ENCODE data around the gene PARVA.

Gene PARVA

DNA sequence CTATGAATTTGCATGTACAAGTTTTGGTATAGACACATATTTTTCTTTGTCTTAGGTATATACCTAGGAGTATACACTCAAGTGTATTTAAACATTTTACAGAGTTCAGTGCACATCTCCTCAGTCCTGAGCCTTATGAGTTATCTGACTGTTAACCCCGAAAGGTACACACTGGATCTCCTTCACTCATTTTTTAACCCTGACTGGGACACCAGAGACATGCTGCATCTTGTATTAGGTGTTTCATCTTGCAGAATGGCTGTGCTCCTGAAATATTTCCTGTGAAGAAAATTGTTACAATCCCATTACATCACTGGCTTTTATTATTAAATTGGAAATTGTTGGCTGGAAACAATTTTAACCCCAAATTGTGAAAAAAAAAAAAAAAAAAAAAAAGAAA, 15.3 kb downstream of the PARVA start:
- Histone ChIP-seq H3K4me3 (ENCODE audit: low read depth, low read length) (no peak overlapping the region), H3K27ac (ENCODE audit: low read depth, low read length) (no peak overlapping the region), H3K9ac (ENCODE audit: low read depth, low read length) (no peak overlapping the region), H3K27me3 (ENCODE audit: control insufficient read depth, insufficient read depth, low read length) (no peaks in the 10 kb centered on the region), H3K36me3 (ENCODE audit: control insufficient read depth, insufficient read depth, low read length) (no peaks in the 10 kb centered on the region), H3K4me1 (ENCODE audit: control insufficient read depth, insufficient read depth, low read length) (no peaks in the 10 kb centered on the region), H3K9me3 (ENCODE audit: control insufficient read depth, insufficient read depth, low read length) (peaks cover 19% of the 10 kb centered on the region)

DNA sequence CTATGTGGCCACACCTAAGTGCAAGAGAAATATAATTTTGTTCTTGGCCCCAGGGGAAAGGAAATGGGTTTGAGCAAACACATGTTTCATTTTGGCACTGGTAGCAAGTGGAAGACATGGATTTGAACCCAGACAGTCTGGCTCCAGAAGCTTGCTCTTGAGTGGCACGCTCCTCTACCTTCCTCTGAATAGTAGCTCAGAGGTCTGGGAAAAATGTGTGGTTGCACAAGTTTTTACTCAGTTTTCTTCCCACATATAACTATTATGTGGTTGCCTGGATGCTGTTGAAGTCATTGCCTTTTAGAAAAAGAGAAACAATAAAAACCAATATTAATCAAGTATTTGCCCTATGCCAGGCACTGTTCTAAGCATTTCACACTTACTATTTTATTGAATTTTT, 16.3 kb downstream of the PARVA start:
- Histone ChIP-seq H3K4me3 (ENCODE audit: low read depth, low read length) (no peak overlapping the region), H3K9me3 (ENCODE audit: control insufficient read depth, insufficient read depth, low read length) (peaks cover 19% of the 10 kb centered on the region), H3K4me1 (ENCODE audit: control insufficient read depth, insufficient read depth, low read length) (no peaks in the 10 kb centered on the region), H3K27ac (ENCODE audit: low read depth, low read length) (no peak overlapping the region), H3K36me3 (ENCODE audit: control insufficient read depth, insufficient read depth, low read length) (no peaks in the 10 kb centered on the region), H3K9ac (ENCODE audit: low read depth, low read length) (no peak overlapping the region), H3K27me3 (ENCODE audit: control insufficient read depth, insufficient read depth, low read length) (no peaks in the 10 kb centered on the region)

DNA sequence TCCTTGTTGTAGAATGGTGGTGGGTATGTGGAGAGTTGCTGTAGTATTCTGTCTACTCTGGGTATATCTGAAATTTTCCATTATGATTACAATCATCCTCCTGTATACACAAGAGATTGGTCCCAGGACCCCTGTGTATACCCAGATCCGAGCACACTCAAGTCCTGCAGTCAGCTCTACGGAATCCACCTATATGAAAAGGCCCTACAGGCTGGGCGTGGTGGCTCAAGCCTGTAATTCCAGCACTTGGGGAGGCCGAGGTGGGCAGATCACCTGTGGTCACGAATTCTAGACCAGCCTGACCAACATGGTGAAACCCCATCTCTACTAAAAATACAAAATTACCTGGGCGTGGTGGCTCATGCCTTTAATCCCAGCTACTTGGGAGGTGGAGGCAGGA, 17.2 kb downstream of the PARVA start:
- Histone ChIP-seq H3K9ac (ENCODE audit: low read depth, low read length) (no peak overlapping the region), H3K36me3 (ENCODE audit: control insufficient read depth, insufficient read depth, low read length) (no peaks in the 10 kb centered on the region), H3K4me3 (ENCODE audit: low read depth, low read length) (no peak overlapping the region), H3K27me3 (ENCODE audit: control insufficient read depth, insufficient read depth, low read length) (no peaks in the 10 kb centered on the region), H3K4me1 (ENCODE audit: control insufficient read depth, insufficient read depth, low read length) (no peaks in the 10 kb centered on the region), H3K27ac (ENCODE audit: low read depth, low read length) (no peak overlapping the region), H3K9me3 (ENCODE audit: control insufficient read depth, insufficient read depth, low read length) (peaks cover 19% of the 10 kb centered on the region)

DNA sequence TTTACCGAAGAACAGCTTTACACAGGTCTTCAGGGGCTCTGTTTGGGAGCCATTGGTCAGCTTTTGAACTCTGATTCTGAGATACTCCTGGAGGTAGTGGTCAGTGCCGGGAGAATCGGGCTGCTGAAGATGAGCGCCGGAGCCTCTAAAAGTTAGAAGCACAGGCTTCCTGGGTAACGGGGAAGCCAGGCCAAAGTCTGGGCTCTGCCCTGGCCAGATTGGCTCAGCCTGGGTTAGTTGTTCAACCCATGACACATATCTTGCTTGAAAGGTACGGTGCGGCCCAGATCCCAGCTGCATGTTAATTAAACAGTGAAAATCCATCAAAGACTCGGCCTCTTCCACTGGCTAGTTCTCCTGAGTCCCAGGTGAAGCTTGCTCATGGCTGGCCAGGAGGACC, 18.0 kb downstream of the PARVA start:
- no peak overlapping the region for H3K9ac ChIP-seq (ENCODE audit: low read depth, low read length)
- no peak overlapping the region for H3K27ac ChIP-seq (ENCODE audit: low read depth, low read length)
- H3K4me3 ChIP-seq (ENCODE audit: low read depth, low read length): no peak overlapping the region
- H3K9me3 ChIP-seq (ENCODE audit: control insufficient read depth, insufficient read depth, low read length): peaks cover 19% of the 10 kb centered on the region
- H3K4me1 ChIP-seq (ENCODE audit: control insufficient read depth, insufficient read depth, low read length): no peaks in the 10 kb centered on the region
- no peaks in the 10 kb centered on the region for H3K27me3 ChIP-seq (ENCODE audit: control insufficient read depth, insufficient read depth, low read length)
- no peaks in the 10 kb centered on the region for H3K36me3 ChIP-seq (ENCODE audit: control insufficient read depth, insufficient read depth, low read length)

GRCh38 chr11:12397931-12398334, 20.6 kb downstream of the PARVA start:
- peaks cover 19% of the 10 kb centered on the region for H3K9me3 ChIP-seq (ENCODE audit: control insufficient read depth, insufficient read depth, low read length)
- no peak overlapping the region for H3K4me3 ChIP-seq (ENCODE audit: low read depth, low read length)
- peaks cover 5% of the 10 kb centered on the region; the same call in 1 of the 2 replicates for H3K4me1 ChIP-seq (ENCODE audit: control insufficient read depth, insufficient read depth, low read length)
- no peak overlapping the region for H3K27ac ChIP-seq (ENCODE audit: low read depth, low read length)
- no peaks in the 10 kb centered on the region for H3K27me3 ChIP-seq (ENCODE audit: control insufficient read depth, insufficient read depth, low read length)
- no peaks in the 10 kb centered on the region for H3K36me3 ChIP-seq (ENCODE audit: control insufficient read depth, insufficient read depth, low read length)
- no peak overlapping the region for H3K9ac ChIP-seq (ENCODE audit: low read depth, low read length)

- Histone ChIP-seq H3K4me3 (ENCODE audit: low read depth, low read length) (no peak overlapping the region), H3K36me3 (ENCODE audit: control insufficient read depth, insufficient read depth, low read length) (no peaks in the 10 kb centered on the region), H3K27ac (ENCODE audit: low read depth, low read length) (no peak overlapping the region), H3K9me3 (ENCODE audit: control insufficient read depth, insufficient read depth, low read length) (peaks cover 16% of the 10 kb centered on the region), H3K9ac (ENCODE audit: low read depth, low read length) (no peak overlapping the region), H3K4me1 (ENCODE audit: control insufficient read depth, insufficient read depth, low read length) (peaks cover 9% of the 10 kb centered on the region), H3K27me3 (ENCODE audit: control insufficient read depth, insufficient read depth, low read length) (no peaks in the 10 kb centered on the region)
Measured at GRCh38 chr11:12399355-12399754, 22.0 kb downstream of the PARVA start.

DNA sequence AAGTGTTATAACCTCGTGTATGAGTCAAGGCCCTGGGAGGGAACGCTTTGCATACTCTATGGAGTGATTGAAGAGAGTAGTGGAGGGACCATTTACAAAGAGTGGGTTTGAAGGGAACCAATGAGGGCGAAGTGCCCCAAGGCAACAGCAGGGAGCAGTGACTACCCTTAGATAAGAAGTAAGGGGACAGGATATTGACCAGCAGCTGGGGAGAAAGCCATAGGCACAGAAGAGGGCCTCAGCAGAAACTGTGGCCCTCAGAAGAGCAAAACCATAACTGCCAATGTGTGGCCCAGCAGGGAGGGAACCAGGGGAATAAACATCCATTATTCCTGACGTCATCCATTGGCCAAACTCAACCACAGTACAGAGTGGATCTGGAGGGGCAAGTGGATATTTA, 24.7 kb downstream of the PARVA start:
- no peak overlapping the region for H3K4me3 ChIP-seq (ENCODE audit: low read depth, low read length)
- H3K36me3 ChIP-seq (ENCODE audit: control insufficient read depth, insufficient read depth, low read length): no peaks in the 10 kb centered on the region
- H3K27me3 ChIP-seq (ENCODE audit: control insufficient read depth, insufficient read depth, low read length): no peaks in the 10 kb centered on the region
- no peak overlapping the region for H3K9ac ChIP-seq (ENCODE audit: low read depth, low read length)
- H3K9me3 ChIP-seq (ENCODE audit: control insufficient read depth, insufficient read depth, low read length): no peaks in the 10 kb centered on the region
- H3K4me1 ChIP-seq (ENCODE audit: control insufficient read depth, insufficient read depth, low read length): peaks cover 9% of the 10 kb centered on the region
- H3K27ac ChIP-seq (ENCODE audit: low read depth, low read length): no peak overlapping the region

- peaks cover 9% of the 10 kb centered on the region for H3K4me1 ChIP-seq (ENCODE audit: control insufficient read depth, insufficient read depth, low read length)
- no peak overlapping the region for H3K27ac ChIP-seq (ENCODE audit: low read depth, low read length)
Measured at GRCh38 chr11:12402691-12403120, 25.3 kb downstream of the PARVA start.

DNA sequence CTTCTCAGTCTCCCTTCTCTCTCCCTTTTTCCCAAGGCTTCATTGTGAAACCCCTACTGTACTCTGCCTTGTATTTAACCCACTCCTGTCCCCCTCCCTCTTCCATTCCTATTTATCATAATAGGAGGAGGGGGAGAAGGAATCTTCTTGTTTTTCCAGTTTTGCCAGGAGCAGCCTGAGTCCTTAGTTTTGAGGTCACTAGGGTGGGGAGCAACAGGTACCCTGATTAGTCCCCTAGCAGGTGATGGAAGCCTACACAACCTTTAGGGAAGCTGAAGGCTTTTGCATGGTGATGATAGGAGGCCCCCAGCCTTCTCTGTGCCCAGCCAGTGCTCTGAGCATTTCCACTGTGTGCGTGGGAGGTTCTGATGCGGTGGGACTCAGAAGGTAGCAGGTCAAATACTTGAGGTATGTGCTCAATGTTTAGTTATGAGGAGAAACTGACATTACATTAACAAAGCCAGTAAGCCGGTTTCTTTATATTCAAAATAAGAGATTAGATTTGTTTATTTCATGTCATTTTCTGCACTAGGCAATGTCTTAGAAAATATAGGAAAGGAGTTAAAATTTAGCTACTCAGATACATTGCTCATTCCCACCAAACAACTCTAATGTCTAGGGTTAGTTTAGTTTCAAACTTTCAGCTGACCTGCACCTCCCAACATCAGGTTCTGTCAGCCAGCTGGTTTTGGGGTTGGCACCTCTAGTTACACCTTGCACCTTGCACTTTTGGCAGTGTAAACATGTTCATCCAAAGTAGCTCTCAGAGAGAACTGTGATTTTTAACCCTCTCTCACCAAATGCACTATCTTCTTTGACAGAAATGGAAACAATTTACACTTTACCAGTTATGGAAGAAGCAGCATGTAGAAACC, 26.0 kb downstream of the PARVA start:
- H3K36me3 ChIP-seq (ENCODE audit: control insufficient read depth, insufficient read depth, low read length): no peaks in the 10 kb centered on the region
- no peak overlapping the region for H3K27ac ChIP-seq (ENCODE audit: low read depth, low read length)
- peaks cover 9% of the 10 kb centered on the region for H3K4me1 ChIP-seq (ENCODE audit: control insufficient read depth, insufficient read depth, low read length)
- H3K4me3 ChIP-seq (ENCODE audit: low read depth, low read length): no peak overlapping the region
- H3K27me3 ChIP-seq (ENCODE audit: control insufficient read depth, insufficient read depth, low read length): no peaks in the 10 kb centered on the region
- H3K9me3 ChIP-seq (ENCODE audit: control insufficient read depth, insufficient read depth, low read length): no peaks in the 10 kb centered on the region
- no peak overlapping the region for H3K9ac ChIP-seq (ENCODE audit: low read depth, low read length)

More at GRCh38 chr11:12402691-12403120, 25.3 kb downstream of the PARVA start:
- Histone ChIP-seq H3K9ac (ENCODE audit: low read depth, low read length) (no peak overlapping the region), H3K36me3 (ENCODE audit: control insufficient read depth, insufficient read depth, low read length) (no peaks in the 10 kb centered on the region), H3K27me3 (ENCODE audit: control insufficient read depth, insufficient read depth, low read length) (no peaks in the 10 kb centered on the region), H3K4me3 (ENCODE audit: low read depth, low read length) (no peak overlapping the region), H3K9me3 (ENCODE audit: control insufficient read depth, insufficient read depth, low read length) (no peaks in the 10 kb centered on the region)

- no peak overlapping the region for H3K9ac ChIP-seq (ENCODE audit: low read depth, low read length)
- H3K27me3 ChIP-seq (ENCODE audit: control insufficient read depth, insufficient read depth, low read length): no peaks in the 10 kb centered on the region
- H3K4me1 ChIP-seq (ENCODE audit: control insufficient read depth, insufficient read depth, low read length): peaks cover 9% of the 10 kb centered on the region
- no peaks in the 10 kb centered on the region for H3K9me3 ChIP-seq (ENCODE audit: control insufficient read depth, insufficient read depth, low read length)
- no peak overlapping the region for H3K27ac ChIP-seq (ENCODE audit: low read depth, low read length)
- H3K4me3 ChIP-seq (ENCODE audit: low read depth, low read length): no peak overlapping the region
- H3K36me3 ChIP-seq (ENCODE audit: control insufficient read depth, insufficient read depth, low read length): no peaks in the 10 kb centered on the region
Measured at GRCh38 chr11:12403997-12404350, 26.6 kb downstream of the PARVA start.

DNA sequence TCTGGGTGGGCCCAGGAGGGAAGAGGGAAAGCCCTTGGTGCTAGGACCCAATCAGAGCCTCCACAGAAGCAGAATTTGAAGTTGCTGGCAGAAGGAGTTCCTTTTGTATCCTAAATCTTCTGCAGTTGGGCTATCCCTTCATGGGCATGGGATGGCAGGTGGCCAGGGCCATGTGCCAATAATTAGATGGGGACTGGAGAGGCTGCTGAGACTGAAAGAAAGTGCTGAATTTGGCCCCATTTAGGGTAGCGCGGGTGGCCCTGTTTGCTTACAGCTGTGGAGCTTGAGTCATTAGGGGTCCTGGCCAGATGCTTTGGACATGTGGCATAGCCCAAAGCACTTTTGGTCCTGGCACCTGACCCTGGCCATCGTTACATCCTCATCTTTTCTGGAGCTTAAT, 27.1 kb downstream of the PARVA start:
- peaks cover 9% of the 10 kb centered on the region for H3K4me1 ChIP-seq (ENCODE audit: control insufficient read depth, insufficient read depth, low read length)
- no peaks in the 10 kb centered on the region for H3K27me3 ChIP-seq (ENCODE audit: control insufficient read depth, insufficient read depth, low read length)
- no peak overlapping the region for H3K4me3 ChIP-seq (ENCODE audit: low read depth, low read length)
- no peaks in the 10 kb centered on the region for H3K9me3 ChIP-seq (ENCODE audit: control insufficient read depth, insufficient read depth, low read length)
- no peaks in the 10 kb centered on the region for H3K36me3 ChIP-seq (ENCODE audit: control insufficient read depth, insufficient read depth, low read length)
- H3K27ac ChIP-seq (ENCODE audit: low read depth, low read length): no peak overlapping the region
- H3K9ac ChIP-seq (ENCODE audit: low read depth, low read length): no peak overlapping the region
